Keratinocyte (primary cell): ENCODE measurements around the gene KLHL6.

Source experiments
- CTCF ChIP-seq, 3 experiments: IDR thresholded peaks in 1 of 3; conservative IDR thresholded peaks in 1 of 3; optimal IDR thresholded peaks in 1 of 3; 2 replicates in 2 of 3; 3 replicates in 1 of 3; pipeline versions ENCODE3 to v1.5.1; 2011; ENCODE audit warnings: low read length in 3 of 3, mild to moderate bottlenecking in 3 of 3, moderate library complexity in 2 of 3, control low read depth in 1 of 3, inconsistent platforms in 1 of 3; ENCODE audit not compliant: insufficient read depth in 2 of 3; ENCODE audit errors: extremely low read depth in 1 of 3
- EZH2 ChIP-seq: IDR thresholded peaks from one replicate; pipeline ENCODE4 v1.6.1; 2012; ENCODE audit warnings: inconsistent platforms, mild to moderate bottlenecking, low read length, moderate library complexity

DNA sequence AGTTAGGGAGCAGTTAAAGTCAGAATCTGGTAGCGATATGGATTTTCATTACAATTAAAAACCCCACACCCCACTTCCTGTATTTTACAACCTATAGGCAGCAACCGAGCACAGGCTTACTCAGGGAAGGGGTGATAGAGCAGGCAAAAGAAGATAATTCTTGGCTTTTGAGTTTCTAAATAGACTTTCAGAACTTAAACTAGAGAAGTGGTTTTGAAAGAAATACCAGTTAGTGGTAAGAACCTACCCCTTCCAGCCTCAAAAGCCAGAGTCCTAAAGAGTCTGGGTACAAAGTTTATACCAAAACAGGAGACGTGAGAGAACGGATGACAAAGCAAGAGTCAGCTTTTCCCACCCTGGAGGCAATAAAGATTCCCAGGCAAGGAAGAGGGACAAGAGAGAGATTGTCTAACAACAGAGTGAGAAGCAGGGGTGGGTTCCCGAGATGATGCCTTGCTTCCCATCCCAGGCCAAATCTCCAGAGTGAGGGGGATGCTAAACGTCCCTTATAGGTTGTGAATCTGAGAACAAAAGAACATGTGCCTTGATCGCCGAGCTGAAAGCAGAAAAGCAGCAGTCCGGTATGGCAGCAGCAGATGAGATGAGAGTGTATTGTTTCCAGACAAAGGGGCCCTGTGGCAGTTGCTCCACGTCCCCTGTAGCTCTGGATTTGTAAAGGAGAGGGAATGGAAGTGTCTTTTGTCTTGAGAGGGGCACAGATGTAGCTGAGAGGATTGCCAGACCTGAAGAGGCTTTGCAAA lies 36.8 kb downstream of the KLHL6 start:
- no peak for TF ChIP-seq CTCF (optimal IDR thresholded peaks at IDR 0.05 in 1 of 3, IDR thresholded peaks at IDR 0.05 in 1 of 3, conservative IDR thresholded peaks at IDR 0.05 in 1 of 3; ENCODE audit: extremely low read depth in 1 of 3, insufficient read depth in 2 of 3, low read length in 3 of 3)
- TF ChIP-seq EZH2, result no peak
